BLaER1 (cell line): ENCODE data around the gene PHTF2.
A peak's percentile ranks its signal among the peaks of the same experiment; 100 is the strongest.

Source experiments
- H3K27ac ChIP-seq: shearing (Covaris generic); formaldehyde crosslinking; 2 replicates; pipeline ENCODE4 v1.8.1; 2022
- H3K27me3 ChIP-seq: shearing (Covaris generic); formaldehyde crosslinking; 2 replicates; pipeline ENCODE4 v1.8.1; 2022
- H3K36me3 ChIP-seq: shearing (Covaris generic); formaldehyde crosslinking; 2 replicates; pipeline ENCODE4 v1.8.1; 2022
- H3K4me1 ChIP-seq: shearing (Covaris generic); formaldehyde crosslinking; 2 replicates; pipeline ENCODE4 v1.8.1; 2022
- H3K4me2 ChIP-seq: shearing (Covaris generic); formaldehyde crosslinking; 2 replicates; pipeline ENCODE4 v1.8.1; 2022
- H3K4me3 ChIP-seq: shearing (Covaris generic); formaldehyde crosslinking; 2 replicates; pipeline ENCODE4 v1.8.1; 2022
- H3K9ac ChIP-seq: shearing (Covaris generic); formaldehyde crosslinking; 2 replicates; pipeline ENCODE4 v1.8.1; 2022
- H3K9me3 ChIP-seq: shearing (Covaris generic); formaldehyde crosslinking; 2 replicates; pipeline ENCODE4 v1.8.1; 2022
- H4K20me1 ChIP-seq: shearing (Covaris generic); formaldehyde crosslinking; 2 replicates; pipeline ENCODE4 v1.8.1; 2022
- Cebpa-rat ChIP-seq: shearing (Covaris generic); IDR thresholded peaks from 2 replicates; pipeline ENCODE4 v1.8.1; 2022

PHTF2 gene

DNA sequence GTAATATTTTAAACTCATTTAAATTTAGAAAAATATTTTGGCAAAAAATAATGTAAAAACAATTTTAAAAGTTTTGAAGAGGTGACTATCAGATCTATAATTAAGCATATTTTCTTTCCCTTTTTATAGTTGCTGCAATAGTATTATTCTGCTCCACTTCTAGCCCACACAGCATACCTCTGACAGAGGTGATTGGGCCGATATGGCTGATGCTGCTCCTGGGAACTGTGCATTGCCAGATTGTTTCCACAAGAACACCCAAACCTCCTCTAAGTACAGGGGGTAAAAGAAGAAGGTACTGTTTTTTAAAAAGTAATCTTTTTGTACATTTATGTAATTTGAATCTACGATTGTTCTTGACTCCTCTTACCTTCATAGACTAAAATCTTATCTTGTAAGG, 110.1 kb downstream of the PHTF2 start:
- Histone ChIP-seq H3K4me1 (peaks cover 21% of the 10 kb centered on the region), H3K27ac (no peak overlapping the region), H3K9ac (no peak overlapping the region), H3K4me3 (no peak overlapping the region), H3K36me3 (peaks cover 8% of the 10 kb centered on the region; the same call in 1 of the 2 replicates), H3K27me3 (no peaks in the 10 kb centered on the region), H3K4me2 (no peak overlapping the region), H4K20me1 (no peaks in the 10 kb centered on the region), H3K9me3 (no peaks in the 10 kb centered on the region)
- TF ChIP-seq Cebpa-rat, result no peak

DNA sequence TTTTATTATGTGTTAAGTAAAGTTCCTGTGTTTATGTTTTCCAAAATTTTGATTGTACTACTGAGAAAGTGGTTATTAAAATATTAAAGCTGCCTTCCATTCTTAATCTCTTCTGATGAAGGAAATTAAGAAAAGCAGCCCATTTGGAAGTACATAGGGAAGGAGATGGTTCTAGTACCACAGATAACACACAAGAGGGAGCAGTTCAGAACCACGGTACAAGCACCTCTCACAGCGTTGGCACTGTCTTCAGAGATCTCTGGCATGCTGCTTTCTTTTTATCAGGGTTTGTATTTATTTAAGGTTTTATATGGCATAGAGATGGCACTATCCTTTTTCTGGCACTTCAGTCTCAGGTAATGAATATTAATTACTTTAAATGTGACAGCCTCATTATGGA, 111.6 kb downstream of the PHTF2 start:
- Histone ChIP-seq H3K4me2 (no peak overlapping the region), H3K27ac (no peak overlapping the region), H3K36me3 (peaks cover 8% of the 10 kb centered on the region; the same call in 1 of the 2 replicates), H3K4me3 (no peak overlapping the region), H3K4me1 (peaks cover 21% of the 10 kb centered on the region), H4K20me1 (no peaks in the 10 kb centered on the region), H3K9me3 (no peaks in the 10 kb centered on the region), H3K27me3 (no peaks in the 10 kb centered on the region), H3K9ac (no peak overlapping the region)
- TF ChIP-seq Cebpa-rat, result no peak

DNA sequence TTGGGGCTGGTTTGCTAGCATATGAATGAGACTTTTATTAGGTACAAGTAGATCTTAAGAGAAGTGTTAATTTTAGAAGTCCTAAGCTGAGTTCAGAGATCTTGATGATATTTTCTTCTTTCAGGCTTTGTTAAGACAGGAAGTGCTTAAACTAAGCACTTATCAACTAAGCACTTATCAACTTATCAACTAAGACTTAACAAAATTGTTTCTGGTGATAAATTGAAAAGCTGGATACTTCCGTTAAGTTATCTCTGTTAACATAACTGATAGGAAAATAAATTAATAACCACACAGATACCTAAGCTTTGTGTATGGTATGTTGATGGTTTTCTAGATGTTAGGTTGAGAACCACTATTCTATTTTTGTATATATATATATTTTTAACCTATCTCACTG, 113.7 kb downstream of the PHTF2 start:
- Histone ChIP-seq H3K9me3 (no peaks in the 10 kb centered on the region), H3K4me3 (no peak overlapping the region), H3K36me3 (peaks cover 8% of the 10 kb centered on the region; the same call in 1 of the 2 replicates), H3K9ac (no peak overlapping the region), H3K27ac (no peak overlapping the region), H3K27me3 (no peaks in the 10 kb centered on the region), H3K4me1 (peaks cover 2% of the 10 kb centered on the region), H4K20me1 (no peaks in the 10 kb centered on the region), H3K4me2 (no peak overlapping the region)
- no peak for TF ChIP-seq Cebpa-rat

DNA sequence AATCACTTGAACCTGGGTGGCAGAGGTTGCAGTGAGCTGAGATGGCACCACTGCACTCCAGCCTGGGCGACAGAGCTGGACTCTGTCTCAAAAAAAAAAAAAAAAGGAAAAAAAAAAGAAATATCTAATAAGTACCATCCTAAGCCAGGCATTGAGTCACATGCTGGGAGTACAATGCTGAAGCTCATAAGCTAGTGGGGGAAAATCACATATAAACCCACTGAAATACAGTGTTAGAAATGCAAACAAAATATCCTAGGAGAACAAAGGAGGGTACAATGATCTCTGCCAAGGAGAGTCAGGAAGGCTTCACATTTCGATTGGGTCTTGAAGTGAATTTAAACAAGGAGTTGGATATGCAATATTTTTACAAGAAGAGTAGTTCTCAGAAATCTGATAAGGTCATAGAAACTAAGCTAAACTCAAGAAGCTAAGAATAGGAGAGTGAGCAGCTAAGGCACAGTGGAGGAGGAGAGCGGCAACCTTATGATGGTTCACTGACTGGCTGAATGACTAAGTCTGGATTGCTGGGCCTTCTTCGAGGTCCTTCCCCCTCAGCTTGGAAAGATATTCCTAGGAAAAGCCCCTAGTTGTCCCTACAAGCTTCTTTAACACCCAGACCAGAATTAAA, 115.5 kb downstream of the PHTF2 start:
- Histone ChIP-seq H3K9ac (no peak overlapping the region), H3K4me2 (no peak overlapping the region), H3K27ac (no peak overlapping the region), H3K9me3 (no peaks in the 10 kb centered on the region), H4K20me1 (no peaks in the 10 kb centered on the region), H3K4me3 (no peak overlapping the region), H3K4me1 (no peaks in the 10 kb centered on the region), H3K27me3 (no peaks in the 10 kb centered on the region), H3K36me3 (peaks cover 8% of the 10 kb centered on the region; the same call in 1 of the 2 replicates)
- no peak for TF ChIP-seq Cebpa-rat

DNA sequence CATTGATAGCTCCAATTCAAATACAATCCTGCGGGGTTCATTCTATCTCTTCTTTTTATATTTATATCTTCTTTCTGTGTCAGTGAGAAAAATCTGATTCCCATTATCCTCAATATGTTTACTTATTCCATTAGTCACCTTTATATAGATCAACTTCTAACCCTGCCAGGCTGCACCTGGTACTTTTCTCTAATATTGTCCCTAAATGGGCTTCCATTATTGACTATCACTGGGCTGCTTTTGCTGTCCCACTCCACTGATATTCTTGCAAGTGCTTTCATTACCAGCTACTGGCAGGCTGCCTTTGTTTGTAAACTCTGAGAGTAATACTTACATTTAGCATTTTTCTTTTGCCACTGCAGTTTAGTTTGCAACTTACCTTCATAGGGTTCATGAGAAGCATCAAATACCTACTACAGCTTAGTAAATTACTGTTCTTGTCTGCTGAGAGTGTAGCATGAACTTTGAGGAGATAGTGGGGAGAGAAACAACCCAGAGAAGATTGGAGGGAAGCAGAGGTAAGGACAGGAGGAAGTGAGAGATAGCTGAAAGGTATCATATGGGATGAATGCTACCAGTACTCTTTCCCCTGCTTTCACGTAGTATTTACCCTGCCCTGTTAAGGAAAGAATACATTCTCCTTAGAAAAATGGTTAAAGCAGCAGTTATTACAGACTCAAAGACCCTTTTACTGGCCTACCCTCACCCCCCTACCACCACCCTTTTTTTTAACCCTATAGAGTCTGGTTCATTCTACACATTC, 119.1 kb downstream of the PHTF2 start:
- Histone ChIP-seq H3K36me3 (no peaks in the 10 kb centered on the region), H3K9ac (no peak overlapping the region), H3K4me3 (no peak overlapping the region), H3K9me3 (no peaks in the 10 kb centered on the region), H3K27ac (no peak overlapping the region), H4K20me1 (no peaks in the 10 kb centered on the region), H3K27me3 (no peaks in the 10 kb centered on the region), H3K4me1 (no peaks in the 10 kb centered on the region), H3K4me2 (no peak overlapping the region)
- no peak for TF ChIP-seq Cebpa-rat

DNA sequence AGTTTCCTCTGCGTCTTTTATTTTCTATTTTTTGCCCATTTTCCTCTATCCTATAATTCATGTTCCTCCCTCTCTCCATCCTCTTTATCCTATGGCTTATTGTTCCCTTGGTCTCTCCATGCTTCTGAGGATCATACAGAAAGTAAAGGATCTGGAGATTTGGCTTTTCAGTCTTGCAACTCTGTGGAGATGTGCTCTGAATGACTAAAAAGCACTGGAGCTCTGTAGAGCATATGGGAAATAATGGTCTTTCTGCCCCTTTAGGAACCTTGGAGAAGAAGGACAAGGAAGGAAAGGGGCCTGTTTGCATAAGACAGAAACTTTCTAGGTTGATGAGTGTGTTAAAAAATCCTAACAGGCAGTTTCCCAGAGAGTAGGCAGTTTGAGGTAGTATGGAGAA, 120.1 kb downstream of the PHTF2 start:
- no peak for TF ChIP-seq Cebpa-rat
- H3K9ac ChIP-seq, result no peak overlapping the region
- H3K27me3 ChIP-seq, result no peaks in the 10 kb centered on the region
- no peak overlapping the region for H3K4me3 ChIP-seq
- no peaks in the 10 kb centered on the region for H3K36me3 ChIP-seq
- H3K4me2 ChIP-seq, result no peak overlapping the region
- H3K4me1 ChIP-seq, result peaks cover 7% of the 10 kb centered on the region
- H4K20me1 ChIP-seq, result peaks cover 6% of the 10 kb centered on the region; the same call in 1 of the 2 replicates
- no peak overlapping the region for H3K27ac ChIP-seq
- no peaks in the 10 kb centered on the region for H3K9me3 ChIP-seq

DNA sequence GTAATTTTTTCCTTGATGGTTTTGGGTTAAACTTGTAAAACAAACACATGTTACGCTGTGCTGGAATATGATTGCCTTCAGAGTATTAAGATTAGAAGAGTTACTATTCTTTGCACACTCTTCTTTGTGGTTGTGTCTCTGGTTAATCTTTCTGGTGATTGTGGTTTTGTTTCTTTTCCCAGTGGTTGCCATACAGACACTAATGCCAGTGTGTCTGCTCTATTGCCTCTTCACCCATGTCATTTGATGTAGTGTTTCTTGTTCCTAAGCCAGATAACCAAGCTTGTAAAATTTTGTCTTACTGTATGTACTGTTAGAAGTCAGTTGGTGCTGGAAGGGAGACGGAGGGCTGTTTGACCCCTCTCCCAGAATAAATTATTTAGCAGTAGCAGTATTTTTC, 124.8 kb downstream of the PHTF2 start:
- no peak for TF ChIP-seq Cebpa-rat
- peaks cover 8% of the 10 kb centered on the region for H3K4me1 ChIP-seq
- H3K4me2 ChIP-seq, result peak overlapping the region; percentile 37
- peaks cover 13% of the 10 kb centered on the region for H3K36me3 ChIP-seq
- no peak overlapping the region for H3K9ac ChIP-seq
- no peaks in the 10 kb centered on the region for H3K9me3 ChIP-seq
- no peak overlapping the region for H3K4me3 ChIP-seq
- H3K27ac ChIP-seq, result no peak overlapping the region
- no peaks in the 10 kb centered on the region for H3K27me3 ChIP-seq
- peaks cover 7% of the 10 kb centered on the region; the same call in 1 of the 2 replicates for H4K20me1 ChIP-seq

DNA sequence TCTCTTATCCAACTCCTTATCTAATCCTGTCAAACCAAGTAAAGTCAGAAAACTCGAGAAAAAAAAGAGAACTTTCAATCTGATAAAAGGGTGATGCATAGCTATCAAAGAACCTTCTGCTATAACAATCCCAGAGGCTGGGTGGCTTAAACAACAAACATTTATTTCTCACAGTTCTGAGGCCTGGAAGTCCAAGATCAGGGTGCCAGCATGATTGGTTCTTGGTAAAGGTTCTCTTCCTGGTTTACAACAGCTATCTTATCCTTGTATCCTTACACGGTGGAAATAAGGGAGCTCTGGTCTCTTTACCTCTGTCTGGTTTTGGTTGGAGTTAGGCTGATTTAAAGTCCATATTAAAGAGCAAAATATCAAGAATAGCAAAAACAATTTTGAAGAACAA, 131.9 kb downstream of the PHTF2 start:
- H3K27me3 ChIP-seq, result no peaks in the 10 kb centered on the region
- no peak overlapping the region for H3K4me2 ChIP-seq
- no peaks in the 10 kb centered on the region for H4K20me1 ChIP-seq
- no peak overlapping the region for H3K9ac ChIP-seq
- no peak overlapping the region for H3K4me3 ChIP-seq
- TF ChIP-seq Cebpa-rat, result no peak
- peaks cover 20% of the 10 kb centered on the region for H3K36me3 ChIP-seq
- H3K4me1 ChIP-seq, result peaks cover 4% of the 10 kb centered on the region
- H3K9me3 ChIP-seq, result no peaks in the 10 kb centered on the region
- H3K27ac ChIP-seq, result no peak overlapping the region

DNA sequence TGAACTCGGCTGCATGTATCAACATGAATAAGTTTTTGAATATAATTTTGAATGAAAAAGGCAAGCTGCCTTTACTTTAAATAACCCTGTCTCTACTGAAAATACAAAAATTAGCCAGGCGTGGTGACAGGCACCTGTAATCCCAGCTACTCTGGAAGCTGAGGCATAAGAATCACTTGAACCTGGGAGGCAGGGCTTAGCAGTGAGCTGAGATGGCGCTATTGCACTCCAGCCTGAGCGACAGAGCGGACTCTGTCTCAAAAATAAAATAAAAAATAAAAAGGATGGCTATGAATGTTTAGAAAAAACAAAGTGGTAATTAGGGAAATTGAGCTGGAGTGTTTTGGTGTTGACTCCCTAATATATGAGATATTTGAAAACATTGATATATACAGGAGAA, 133.3 kb downstream of the PHTF2 start:
- Histone ChIP-seq H3K36me3 (0 out of 2 replicates have a peak, but pooled peaks cover 16% of the 10 kb centered on the region), H3K4me1 (peaks cover 8% of the 10 kb centered on the region), H3K4me3 (no peak overlapping the region), H3K9me3 (no peaks in the 10 kb centered on the region), H3K27ac (no peak overlapping the region), H3K9ac (no peak overlapping the region), H3K4me2 (no peak overlapping the region), H4K20me1 (no peaks in the 10 kb centered on the region), H3K27me3 (no peaks in the 10 kb centered on the region)
- TF ChIP-seq Cebpa-rat, result no peak

DNA sequence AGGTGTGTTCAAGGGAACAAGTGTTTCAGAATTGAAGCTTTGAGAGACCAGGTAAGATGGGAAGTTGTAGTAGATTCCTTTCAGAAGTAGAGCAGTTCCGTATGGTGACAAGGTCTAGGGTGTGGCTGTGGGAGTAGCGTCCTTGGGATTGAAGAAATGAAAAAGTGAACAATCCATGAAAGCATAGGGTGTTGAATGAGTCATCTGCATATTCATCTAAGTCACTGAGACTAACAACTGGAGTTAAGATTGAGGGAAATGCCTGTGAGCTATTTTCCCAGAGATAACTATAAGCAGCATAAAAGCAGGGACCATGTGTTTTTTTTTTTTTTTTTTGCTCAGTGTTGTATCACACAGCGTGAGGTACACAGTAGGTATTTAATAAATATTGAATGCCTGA, 134.8 kb downstream of the PHTF2 start:
- H3K4me2 ChIP-seq, result no peak overlapping the region

More for the DNA sequence above, 134.8 kb downstream of the PHTF2 start:
- Histone ChIP-seq H3K4me3 (no peak overlapping the region), H3K9ac (no peak overlapping the region), H3K27me3 (no peaks in the 10 kb centered on the region), H3K4me1 (peaks cover 8% of the 10 kb centered on the region), H4K20me1 (no peaks in the 10 kb centered on the region), H3K27ac (no peak overlapping the region), H3K36me3 (0 out of 2 replicates have a peak, but pooled peaks cover 8% of the 10 kb centered on the region), H3K9me3 (no peaks in the 10 kb centered on the region)
- TF ChIP-seq Cebpa-rat, result no peak
